CD4-positive, alpha-beta T cell treated with Interleukin-6 for 4 hours (primary cell): ENCODE data around the gene MILR1.
"Not testable (repeated sequence)": the region's sequence is repeated elsewhere in the genome, so short reads cannot be mapped to it uniquely, and the experiment has no call there.

ENCODE experiments used
- DNase-seq: peaks from one replicate; pipeline ENCODE4 v3.0.0-alpha.2; 2020; ENCODE audit warnings: mixed read lengths

MILR1 gene

GRCh38 chr17:64448665-64449512, at the start of gene MILR1:
Gene MILR1 (plus strand): TSS chr17:64449115. CDS start chr17:64449169, 54 bp downstream.
- peak; percentile 26 for DNase-seq

- no peak for DNase-seq
These were observed 49.2 kb upstream of the MILR1 start for GRCh38 chr17:64399767-64400156.

GRCh38 chr17:64400642-64401041, 48.3 kb upstream of the MILR1 start:
- DNase-seq = no peak

GRCh38 chr17:64401244-64401860, 47.6 kb upstream of the MILR1 start:
- no peak for DNase-seq

GRCh38 chr17:64401941-64402340, 47.0 kb upstream of the MILR1 start:
- no peak for DNase-seq

GRCh38 chr17:64402469-64402868, 46.4 kb upstream of the MILR1 start:
- no peak for DNase-seq

GRCh38 chr17:64403881-64404460, 44.9 kb upstream of the MILR1 start:
- no peak for DNase-seq

- DNase-seq = peak; percentile 9
These were observed 42.4 kb upstream of the MILR1 start for GRCh38 chr17:64406321-64407200.

GRCh38 chr17:64410750-64411490, 38.0 kb upstream of the MILR1 start:
- no peak for DNase-seq

GRCh38 chr17:64411999-64412771, 36.7 kb upstream of the MILR1 start:
- DNase-seq = peak; percentile 40

- no peak for DNase-seq
These were observed 36.0 kb upstream of the MILR1 start for GRCh38 chr17:64412944-64413381.

- DNase-seq = no peak
These were observed 35.4 kb upstream of the MILR1 start for GRCh38 chr17:64413513-64413912.

GRCh38 chr17:64418506-64419339, 30.2 kb upstream of the MILR1 start:
- DNase-seq = peak; percentile 14

GRCh38 chr17:64420143-64420670, 28.7 kb upstream of the MILR1 start:
- DNase-seq = peak; percentile 37

GRCh38 chr17:64422121-64422520, 26.8 kb upstream of the MILR1 start:
- DNase-seq = not testable (repeated sequence)

- DNase-seq = no peak
These were observed 25.0 kb upstream of the MILR1 start for GRCh38 chr17:64423881-64424280.

GRCh38 chr17:64424324-64424849, 24.5 kb upstream of the MILR1 start:
- no peak for DNase-seq

GRCh38 chr17:64425191-64425590, 23.7 kb upstream of the MILR1 start:
- DNase-seq = no peak

GRCh38 chr17:64426596-64426995, 22.3 kb upstream of the MILR1 start:
- no peak for DNase-seq

GRCh38 chr17:64428406-64428805, 20.5 kb upstream of the MILR1 start:
- no peak for DNase-seq
